DMS 273 (cell line): ENCODE data around the gene MC5R.
"Not testable (repeated sequence)": the region's sequence is repeated elsewhere in the genome, so short reads cannot be mapped to it uniquely, and the experiment has no call there.

ENCODE experiments used
- DNase-seq: peaks from one replicate; lab custom pipeline; 2025; ENCODE audit not compliant: unreplicated experiment; lab: John Stamatoyannopoulos, UW

Gene MC5R

GRCh38 chr18:13836559-13836958 lies 12.6 kb downstream of the MC5R start:
- DNase-seq = no peak

- DNase-seq = no peak
Measured at GRCh38 chr18:13849791-13850190, 25.8 kb downstream of the MC5R start.

GRCh38 chr18:13862898-13863297 lies 38.9 kb downstream of the MC5R start:
- not testable (repeated sequence) for DNase-seq

DNA sequence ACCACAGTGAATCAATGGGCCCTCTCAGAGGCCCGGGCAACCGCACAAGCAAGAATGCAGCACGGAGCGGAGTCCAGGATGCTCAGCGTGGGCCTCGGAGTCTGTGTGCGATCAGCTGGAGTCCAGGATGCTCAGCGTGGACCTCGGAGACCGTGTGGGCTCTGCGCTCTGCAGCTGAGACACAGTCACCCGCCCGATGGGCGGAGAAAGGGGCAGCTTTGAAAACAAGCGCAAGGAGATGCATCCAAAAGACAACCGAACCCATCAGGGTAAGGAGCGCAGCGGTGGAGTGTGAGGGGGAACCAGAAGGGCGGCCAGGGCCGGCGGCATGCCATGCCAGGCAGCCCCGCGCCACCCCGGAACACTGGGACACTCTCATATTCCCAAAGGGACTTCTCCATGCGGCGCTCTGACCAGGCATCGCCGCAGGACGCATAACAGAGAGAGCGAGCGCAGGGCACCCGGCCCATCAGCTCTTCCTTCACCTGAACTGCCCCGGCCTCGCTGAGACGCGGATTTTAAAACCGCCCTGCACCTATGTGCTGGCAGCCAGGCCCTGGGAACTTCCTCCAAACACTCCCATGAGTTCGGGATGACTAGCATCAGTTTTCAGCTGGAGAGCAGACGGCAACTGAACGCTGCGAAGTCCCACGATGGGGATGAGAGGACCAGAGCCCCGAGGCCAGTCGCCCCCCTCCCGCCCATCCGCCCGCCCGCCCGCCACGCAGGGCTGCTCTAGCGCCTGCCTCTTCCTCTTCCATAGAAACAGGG lies 44.7 kb downstream of the MC5R start:
- DNase-seq = peak; percentile 38

- DNase-seq = peak; percentile 68
Measured at GRCh38 chr18:13871701-13872100, 47.8 kb downstream of the MC5R start.

- no peak for DNase-seq
Measured at GRCh38 chr18:13872373-13872772, 48.4 kb downstream of the MC5R start.

DNA sequence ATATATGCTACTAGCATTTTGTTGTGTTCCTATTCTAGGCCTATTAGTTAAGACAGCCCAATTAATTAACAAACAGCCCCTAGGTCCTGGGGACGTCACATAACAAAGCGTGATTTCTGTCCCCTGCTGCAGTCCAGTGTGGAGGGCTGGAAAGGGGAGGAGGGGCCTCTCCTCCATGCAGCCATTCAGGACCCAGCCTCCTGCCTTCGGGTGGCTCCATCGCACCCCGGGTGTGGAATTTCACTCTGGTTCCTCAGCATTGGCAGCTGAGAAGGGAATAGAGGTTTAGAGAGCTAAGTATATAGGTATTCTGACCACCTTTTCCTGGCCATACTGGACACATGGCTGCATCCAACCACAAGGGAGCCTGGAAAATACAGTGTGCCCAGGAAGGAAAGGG lies 49.0 kb downstream of the MC5R start:
- DNase-seq = no peak

DNA sequence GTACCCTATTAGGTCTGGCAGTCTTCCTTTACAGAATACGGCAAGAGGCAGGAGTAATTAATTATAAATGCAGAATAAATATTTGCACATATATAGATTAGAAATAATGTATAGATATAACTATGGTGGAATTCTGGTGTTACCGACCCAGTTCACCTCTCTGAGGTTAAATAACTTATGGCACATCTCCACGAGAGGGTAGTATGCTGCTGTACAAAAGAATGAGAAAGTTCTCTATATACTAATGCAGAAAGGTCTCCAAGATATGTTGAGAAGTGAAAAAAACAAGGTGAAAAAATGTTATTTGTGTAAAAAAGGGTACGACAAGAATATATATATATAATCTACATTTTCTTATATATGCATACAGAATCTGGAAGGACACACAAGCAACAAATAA lies 50.6 kb downstream of the MC5R start:
- DNase-seq = no peak
